Left lung (tissue), 10 donors: ENCODE data around the gene ANO3. TPM values are rescaled to one million over a fixed set of nuclear protein-coding genes. Genes with fewer than 3 reads are reported as not detected.

Experiments used
- ATAC-seq: fragments of 200-7000 bp; cut with Tn5 transposase; one replicate; pipeline ENCODE4 v1.9.1; 2020; ENCODE audit warnings: moderate library complexity
- DNase-seq, 4 donors: peaks; one replicate each; pipeline ENCODE4 v3.0.0-alpha.2; 2013 to 2020
- H3K27ac ChIP-seq, 2 donors: fragments of 200-600 bp; sonication (generic) in 1 of 2; one replicate each; pipeline versions ENCODE4 v1.5.0 to v1.8.0; 2020 to 2021
- H3K27me3 ChIP-seq, 2 donors: fragments of 200-600 bp; sonication (generic) in 1 of 2; one replicate each; pipeline versions ENCODE4 v1.5.0 to v1.8.0; 2020 to 2021
- H3K36me3 ChIP-seq, 2 donors: fragments of 200-600 bp; sonication (generic) in 1 of 2; one replicate each; pipeline versions ENCODE4 v1.5.0 to v1.8.0; 2020 to 2021
- H3K4me1 ChIP-seq, 2 donors: fragments of 200-600 bp; one replicate each; pipeline ENCODE4 v1.8.0; 2021
- H3K4me3 ChIP-seq, 2 donors: fragments of 200-600 bp; sonication (generic) in 1 of 2; one replicate each; pipeline versions ENCODE4 v1.5.0 to v1.8.0; 2020 to 2021; ENCODE audit warnings: mild to moderate bottlenecking in 1 of 2
- H3K9me3 ChIP-seq, 2 donors: fragments of 200-600 bp; sonication (generic) in 1 of 2; one replicate each; pipeline versions ENCODE4 v1.5.0 to v1.8.0; 2020 to 2021
- CTCF ChIP-seq, 2 donors: fragments of 200-600 bp; sonication (generic) in 1 of 2; IDR thresholded peaks; one replicate each; pipeline versions ENCODE4 v1.5.0 to v1.8.0; 2021; ENCODE audit warnings: antibody characterized with exemption in 2 of 2
- intact Hi-C, 2 donors: fragments of 100-400 bp; cut with DNase I; formaldehyde crosslinking; loops; one replicate each; pipeline versions ENCODE4 v1.11.2 to v1.14.2; 2022
- polyA plus RNA-seq, 6 donors: library from polyadenylated mRNA; unstranded; fragments of 120-200 nt; gene quantifications; one replicate each; pipeline ENCODE4 v1.2.1, GENCODE V29; 2013; ENCODE audit not compliant: insufficient read length in 6 of 6
- total RNA-seq, 2 donors: library from RNA; stranded (reverse); fragmentation: NEBNext Ultra II Directional; extraction: Animal tissue kit (Norgen Biotek cat#: 25700); gene quantifications; one replicate each; pipeline ENCODE4 v1.2.1, GENCODE V29; 2021
- donor health status: DM: no; HTN: yes; CAD: no.
- donor health status: DM: no; HTN: no; CAD: no.

The ANO3 gene
- total and polyA plus RNA-seq, 8 donors = 0.31 to 1.4 (median 0.56) TPM

GRCh38 chr11:26420331-26420730 lies 88.4 kb downstream of the ANO3 start:
- no peaks in the 10 kb centered on the region for H3K27me3 ChIP-seq
- H3K4me1 ChIP-seq = no peaks in the 10 kb centered on the region
- no peak overlapping the region for H3K27ac ChIP-seq
- intact Hi-C loops = no loop called here
- no peaks in the 10 kb centered on the region for H3K36me3 ChIP-seq
- ATAC-seq = no peak
- H3K4me3 ChIP-seq = no peak overlapping the region
- H3K9me3 ChIP-seq = no peaks in the 10 kb centered on the region
- no peak for DNase-seq
- no peak for TF ChIP-seq CTCF (IDR thresholded peaks at IDR 0.05)

GRCh38 chr11:26424255-26424654 lies 92.3 kb downstream of the ANO3 start:
- ATAC-seq = no peak
- intact Hi-C loops = no loop called here

GRCh38 chr11:26439854-26440253 lies 107.9 kb downstream of the ANO3 start:
- no peak overlapping the region for H3K27ac ChIP-seq
- H3K9me3 ChIP-seq = no peaks in the 10 kb centered on the region
- intact Hi-C loops = no loop called here
- H3K27me3 ChIP-seq = no peaks in the 10 kb centered on the region
- ATAC-seq (no peak), DNase-seq (peak in 1 of 4 donors; percentile 26)
- H3K36me3 ChIP-seq = no peaks in the 10 kb centered on the region
- no peak for TF ChIP-seq CTCF (IDR thresholded peaks at IDR 0.05)
- H3K4me1 ChIP-seq = no peaks in the 10 kb centered on the region
- H3K4me3 ChIP-seq = no peak overlapping the region

More at GRCh38 chr11:26424255-26424654, 92.3 kb downstream of the ANO3 start:
- no peak for TF ChIP-seq CTCF (IDR thresholded peaks at IDR 0.05)
- Histone ChIP-seq H3K9me3 (no peaks in the 10 kb centered on the region), H3K36me3 (no peaks in the 10 kb centered on the region), H3K27ac (no peak overlapping the region), H3K4me3 (no peak overlapping the region), H3K27me3 (no peaks in the 10 kb centered on the region), H3K4me1 (no peaks in the 10 kb centered on the region)
- no peak for DNase-seq

- Histone ChIP-seq H3K4me3 (no peak overlapping the region), H3K9me3 (no peaks in the 10 kb centered on the region), H3K36me3 (no peaks in the 10 kb centered on the region), H3K27ac (no peak overlapping the region), H3K4me1 (no peaks in the 10 kb centered on the region), H3K27me3 (no peaks in the 10 kb centered on the region)
- DNase-seq (no peak), ATAC-seq (no peak)
- intact Hi-C loops = no loop called here
- TF ChIP-seq CTCF (IDR thresholded peaks at IDR 0.05) = no peak
Measured at GRCh38 chr11:26442131-26442530, 110.2 kb downstream of the ANO3 start.

- Histone ChIP-seq H3K27me3 (no peaks in the 10 kb centered on the region), H3K9me3 (peaks cover 0 to 2% of the 10 kb centered on the region in 2 donors), H3K4me3 (no peak overlapping the region), H3K36me3 (no peaks in the 10 kb centered on the region), H3K27ac (no peak overlapping the region), H3K4me1 (no peaks in the 10 kb centered on the region)
- TF ChIP-seq CTCF (IDR thresholded peaks at IDR 0.05) = no peak
- intact Hi-C loops = no loop called here
- DNase-seq (no peak), ATAC-seq (no peak)
Measured at GRCh38 chr11:26443617-26444016, 111.7 kb downstream of the ANO3 start.
